GM21515 (cell line): ENCODE measurements around the gene PBXIP1.
A peak's percentile ranks its signal among the peaks of the same experiment; 100 is the strongest.
"Not testable (repeated sequence)": the region's sequence is repeated elsewhere in the genome, so short reads cannot be mapped to it uniquely, and the experiment has no call there.

ENCODE experiments used
- ATAC-seq: cut with Tn5 transposase; IDR thresholded peaks from one replicate; pipeline ENCODE4 v1.9.1; 2021; ENCODE audit not compliant: unreplicated experiment

PBXIP1 gene

GRCh38 chr1:154938604-154939399 is 17.1 kb downstream of the PBXIP1 start:
- no peak for ATAC-seq

GRCh38 chr1:154937988-154938386 is 17.9 kb downstream of the PBXIP1 start:
- no peak for ATAC-seq

- peak; percentile 55 for ATAC-seq
Measured at GRCh38 chr1:154937085-154937987, 18.6 kb downstream of the PBXIP1 start.

GRCh38 chr1:154936555-154937084 is 19.3 kb downstream of the PBXIP1 start, which contains the start of gene PMVK:
TSS of gene PMVK (minus strand) at chr1:154936719. CDS start at chr1:154936685, 34 bp downstream.
- peak; percentile 73 for ATAC-seq

- no peak for ATAC-seq
Measured at GRCh38 chr1:154935749-154936554, 19.9 kb downstream of the PBXIP1 start.

- no peak for ATAC-seq
Measured at GRCh38 chr1:154934358-154934948, 21.4 kb downstream of the PBXIP1 start.

- no peak for ATAC-seq
Measured at GRCh38 chr1:154931940-154932487, 23.9 kb downstream of the PBXIP1 start.

GRCh38 chr1:154926201-154926600 is 29.7 kb downstream of the PBXIP1 start:
- ATAC-seq, result no peak

- no peak for ATAC-seq
Measured at GRCh38 chr1:154925335-154926170, 30.3 kb downstream of the PBXIP1 start.

GRCh38 chr1:154923695-154924094 is 32.2 kb downstream of the PBXIP1 start:
- ATAC-seq, result no peak

GRCh38 chr1:154913273-154913672 is 42.6 kb downstream of the PBXIP1 start:
- ATAC-seq, result no peak

GRCh38 chr1:154912755-154913154 is 43.1 kb downstream of the PBXIP1 start:
- no peak for ATAC-seq

GRCh38 chr1:154911691-154912550 is 44.0 kb downstream of the PBXIP1 start:
- ATAC-seq, result no peak

- ATAC-seq, result no peak
Measured at GRCh38 chr1:154910851-154911250, 45.0 kb downstream of the PBXIP1 start.

- ATAC-seq, result no peak
Measured at GRCh38 chr1:154908937-154909336, 47.0 kb downstream of the PBXIP1 start.

- ATAC-seq, result not testable (repeated sequence)
Measured at GRCh38 chr1:154908129-154908528, 47.8 kb downstream of the PBXIP1 start.

- ATAC-seq, result no peak
Measured at GRCh38 chr1:154906621-154907081, 49.2 kb downstream of the PBXIP1 start.

GRCh38 chr1:154902938-154903566 is 52.8 kb downstream of the PBXIP1 start:
- no peak for ATAC-seq
